GM15510 (cell line): ENCODE results near the gene TNFAIP2.

Experiments
- POLR2A ChIP-seq: IDR thresholded peaks from 3 replicates; pipeline ENCODE4 v1.6.1; 2011; ENCODE audit warnings: borderline replicate concordance; ENCODE audit not compliant: insufficient read length; ENCODE audit errors: extremely low read depth

Gene TNFAIP2

GRCh38 chr14:103142721-103143302 is 19.6 kb downstream of the TNFAIP2 start:
- no peak for TF ChIP-seq POLR2A

GRCh38 chr14:103143506-103143905 is 20.2 kb downstream of the TNFAIP2 start:
- TF ChIP-seq POLR2A: no peak

DNA sequence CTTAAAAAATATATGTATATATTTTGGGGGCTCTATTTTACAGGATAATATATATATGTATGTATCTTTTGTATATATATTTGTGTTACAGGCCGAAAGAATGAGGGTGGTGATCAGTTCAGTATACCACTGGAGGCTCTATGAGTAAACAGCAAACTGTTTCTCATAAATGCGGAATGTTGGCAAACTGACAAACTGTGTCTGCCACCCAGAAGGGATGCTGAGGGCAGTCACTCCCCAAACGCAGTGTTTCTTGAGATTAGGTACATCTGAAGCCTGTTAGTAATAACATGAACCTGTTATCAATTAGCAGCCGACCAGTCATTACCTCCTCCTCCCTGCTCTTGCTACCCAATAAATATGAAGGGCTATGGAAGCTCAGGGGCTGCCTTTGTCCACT is 20.8 kb downstream of the TNFAIP2 start:
- no peak for TF ChIP-seq POLR2A

DNA sequence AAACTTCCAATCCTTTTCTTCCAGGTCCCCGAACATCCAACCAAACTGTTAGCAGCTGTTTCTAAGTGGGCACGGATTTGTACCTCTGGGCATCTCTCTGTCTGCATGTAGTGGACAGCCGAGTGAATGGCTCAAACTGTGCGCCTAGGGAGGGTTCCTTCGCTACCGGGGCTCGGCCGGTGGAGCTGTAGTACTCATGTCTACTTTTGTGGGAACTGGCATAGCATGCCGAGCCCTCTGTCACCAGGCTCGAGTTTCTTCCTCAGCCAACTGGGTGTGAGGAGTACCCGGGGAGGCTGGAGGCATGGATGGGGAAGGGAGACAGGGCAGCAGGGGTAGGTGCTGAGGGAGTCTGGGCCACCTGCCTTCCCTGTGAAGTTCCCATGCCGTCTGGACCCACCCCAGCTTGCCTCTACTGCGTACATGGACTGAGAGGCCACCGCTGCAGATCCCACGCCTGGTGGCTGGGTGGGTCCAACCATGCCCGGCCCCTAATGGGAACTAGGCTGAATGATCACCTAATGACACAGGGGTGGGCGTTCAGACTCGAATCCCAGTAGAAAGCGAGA is 23.0 kb downstream of the TNFAIP2 start:
- TF ChIP-seq POLR2A: no peak

DNA sequence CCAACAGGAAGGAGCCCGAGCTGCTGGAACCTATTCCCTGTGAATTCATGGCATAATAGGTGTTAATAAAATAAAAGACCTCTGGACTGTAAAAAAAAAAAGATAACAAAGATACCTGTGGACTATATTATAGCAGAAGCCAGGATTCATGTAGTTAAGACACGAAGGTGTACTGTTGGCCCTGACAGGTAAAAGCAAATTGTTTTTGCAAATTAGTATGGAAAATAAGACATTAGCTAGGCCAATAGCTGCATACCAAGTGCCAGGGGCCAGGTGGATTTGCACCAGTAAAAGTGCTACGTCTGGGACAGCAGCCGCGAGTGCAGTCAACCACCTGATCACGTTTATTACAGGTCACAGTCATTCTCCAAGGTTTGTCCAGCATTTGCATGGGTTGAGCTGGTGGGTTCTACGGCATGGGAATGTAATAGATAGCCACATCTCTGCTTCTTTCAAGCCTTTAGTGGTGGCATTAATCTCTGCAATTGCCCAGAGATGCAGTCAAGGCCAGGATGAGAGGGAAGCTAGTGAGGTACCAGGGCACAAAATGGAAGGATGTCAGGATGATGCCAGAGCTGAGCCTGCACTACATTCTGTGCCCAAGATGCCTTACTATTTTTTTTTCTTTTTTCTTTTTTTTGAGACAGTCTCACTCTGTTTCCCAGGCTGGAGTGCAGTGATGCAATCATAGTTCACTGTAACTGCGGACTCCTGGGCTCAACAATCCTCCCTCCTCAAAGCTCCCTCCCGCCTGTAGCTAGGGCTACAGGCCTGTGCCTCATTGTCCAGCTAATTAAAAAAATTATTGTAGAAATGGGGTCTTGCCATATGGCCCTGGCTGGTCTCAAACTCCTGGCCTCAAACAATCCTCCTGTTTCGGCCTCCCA is 26.3 kb downstream of the TNFAIP2 start:
- no peak for TF ChIP-seq POLR2A

DNA sequence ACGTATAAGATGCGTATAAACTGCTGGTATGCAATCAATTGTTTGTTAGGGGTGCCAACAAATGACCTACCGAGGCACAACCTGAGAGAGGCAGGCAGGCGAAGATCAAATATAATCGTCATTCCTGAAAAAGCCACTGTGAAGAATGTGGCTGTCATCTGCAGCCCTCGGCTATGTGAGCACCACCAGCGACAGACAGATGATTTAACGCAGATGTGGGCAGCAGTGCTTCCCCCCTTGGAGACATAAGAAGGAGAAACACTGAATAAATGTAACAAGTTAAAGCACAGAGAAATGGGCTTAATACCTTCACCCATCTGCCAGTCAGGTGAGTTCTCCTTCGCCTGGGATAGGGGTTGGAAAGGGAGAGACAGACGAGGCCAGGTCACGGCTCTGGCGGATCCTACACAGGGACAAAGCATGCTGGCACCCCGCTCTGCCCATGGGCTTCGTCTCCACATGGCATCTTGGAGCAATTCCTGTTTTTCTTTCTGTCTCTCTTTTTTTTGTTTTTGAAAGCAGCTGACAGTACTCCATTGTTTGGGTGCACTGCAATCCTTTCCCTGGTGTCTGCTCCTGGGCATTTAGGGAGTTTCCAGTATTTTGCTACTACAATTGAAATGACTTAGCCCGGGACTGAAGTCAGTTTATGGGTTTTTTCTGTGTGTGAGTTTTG is 28.1 kb downstream of the TNFAIP2 start:
- no peak for TF ChIP-seq POLR2A

DNA sequence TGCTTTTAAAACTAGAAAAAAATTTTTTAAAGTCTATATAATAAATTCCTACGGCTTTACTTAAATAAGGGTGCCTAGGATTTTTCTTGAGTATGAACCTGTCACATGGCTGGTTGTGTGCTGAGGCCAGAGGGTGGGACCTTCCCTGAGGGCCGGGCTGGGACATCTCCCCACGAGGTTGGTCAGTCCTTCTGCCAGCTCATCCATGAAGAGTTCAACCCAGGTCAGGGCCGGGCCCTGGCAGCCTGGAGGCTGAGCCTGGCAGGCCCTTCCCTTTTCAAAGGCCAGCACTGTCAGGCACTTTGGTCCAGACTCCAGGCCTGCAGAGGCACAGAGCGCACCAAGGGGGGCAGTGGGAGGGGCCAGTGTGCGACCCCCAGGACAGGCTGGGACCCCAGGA is 31.7 kb downstream of the TNFAIP2 start:
- no peak for TF ChIP-seq POLR2A

- TF ChIP-seq POLR2A: no peak
Observed at GRCh38 chr14:103155826-103156394, 32.6 kb downstream of the TNFAIP2 start.

DNA sequence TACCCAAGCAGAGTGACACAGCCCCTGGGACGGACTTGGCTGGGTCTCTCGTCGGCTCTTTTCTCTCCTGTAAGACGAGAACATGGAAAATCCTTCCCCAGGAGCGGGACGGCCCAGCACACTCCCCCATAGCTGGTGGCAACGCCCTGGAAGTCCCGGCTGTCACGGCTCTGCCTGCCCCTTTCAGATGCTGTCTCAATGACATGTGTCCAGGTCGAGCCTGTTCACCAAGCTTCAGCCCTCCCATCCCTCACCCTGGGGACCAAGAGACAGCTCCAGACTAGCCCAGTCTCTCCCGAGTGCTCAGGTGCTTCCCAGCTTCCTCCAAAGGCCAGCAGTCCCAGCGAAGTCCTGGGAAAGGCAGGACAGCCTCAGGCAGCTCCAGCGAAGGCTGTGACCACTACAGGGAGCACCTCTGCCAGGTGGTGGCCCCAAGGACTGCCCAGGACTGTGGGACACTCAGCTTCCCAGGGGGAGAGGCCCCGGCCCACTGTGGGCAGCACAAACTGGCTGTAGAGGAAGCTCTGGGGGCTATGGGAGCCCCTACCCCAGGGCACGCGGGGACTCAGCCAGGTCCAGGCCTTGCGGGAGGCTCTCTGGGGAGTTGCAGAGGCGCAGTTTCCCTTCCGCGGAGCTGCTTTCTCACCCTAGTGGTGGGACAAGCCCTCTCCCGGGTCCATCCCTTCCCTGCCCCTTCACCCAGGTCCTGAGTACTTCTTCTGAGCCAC is 33.6 kb downstream of the TNFAIP2 start:
- no peak for TF ChIP-seq POLR2A

DNA sequence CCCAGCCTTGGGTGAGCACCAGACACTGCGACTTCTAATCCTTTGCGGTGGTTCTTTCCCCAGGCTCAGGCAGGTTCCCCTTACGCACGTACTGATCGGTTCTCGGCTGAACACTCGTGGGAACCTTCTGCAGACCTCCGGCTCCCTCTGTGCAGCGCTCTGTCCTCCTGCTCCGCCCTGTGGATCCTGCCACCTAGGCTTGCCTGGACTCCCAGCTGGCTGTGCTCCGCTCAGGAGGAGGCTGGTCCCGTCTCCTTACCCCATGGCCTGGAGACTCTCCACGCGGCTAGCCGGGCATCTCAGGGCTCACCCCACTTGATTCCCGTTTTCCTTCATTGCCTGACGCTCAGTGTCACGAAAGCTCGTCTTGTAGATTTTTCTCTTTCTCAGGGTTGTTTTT is 34.7 kb downstream of the TNFAIP2 start:
- TF ChIP-seq POLR2A: no peak

DNA sequence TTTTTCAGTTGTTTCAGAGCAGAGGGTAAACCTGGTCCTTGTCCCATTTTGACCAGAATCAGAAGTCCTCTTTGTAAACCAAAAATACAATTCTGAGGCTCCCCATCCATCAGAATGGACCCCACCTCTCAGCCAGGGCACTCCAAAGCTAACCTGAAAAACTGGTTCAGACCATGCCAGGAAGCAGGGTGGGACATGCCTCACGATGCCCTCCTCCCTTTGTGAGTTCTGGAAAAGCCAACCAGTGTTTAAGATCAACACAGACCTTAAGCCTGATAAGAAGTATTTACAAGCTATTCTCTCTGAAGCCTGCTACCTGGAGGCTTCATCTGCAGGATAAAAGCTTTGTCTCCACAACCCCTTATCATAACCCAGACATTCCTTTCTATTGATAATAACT is 35.4 kb downstream of the TNFAIP2 start:
- no peak for TF ChIP-seq POLR2A

DNA sequence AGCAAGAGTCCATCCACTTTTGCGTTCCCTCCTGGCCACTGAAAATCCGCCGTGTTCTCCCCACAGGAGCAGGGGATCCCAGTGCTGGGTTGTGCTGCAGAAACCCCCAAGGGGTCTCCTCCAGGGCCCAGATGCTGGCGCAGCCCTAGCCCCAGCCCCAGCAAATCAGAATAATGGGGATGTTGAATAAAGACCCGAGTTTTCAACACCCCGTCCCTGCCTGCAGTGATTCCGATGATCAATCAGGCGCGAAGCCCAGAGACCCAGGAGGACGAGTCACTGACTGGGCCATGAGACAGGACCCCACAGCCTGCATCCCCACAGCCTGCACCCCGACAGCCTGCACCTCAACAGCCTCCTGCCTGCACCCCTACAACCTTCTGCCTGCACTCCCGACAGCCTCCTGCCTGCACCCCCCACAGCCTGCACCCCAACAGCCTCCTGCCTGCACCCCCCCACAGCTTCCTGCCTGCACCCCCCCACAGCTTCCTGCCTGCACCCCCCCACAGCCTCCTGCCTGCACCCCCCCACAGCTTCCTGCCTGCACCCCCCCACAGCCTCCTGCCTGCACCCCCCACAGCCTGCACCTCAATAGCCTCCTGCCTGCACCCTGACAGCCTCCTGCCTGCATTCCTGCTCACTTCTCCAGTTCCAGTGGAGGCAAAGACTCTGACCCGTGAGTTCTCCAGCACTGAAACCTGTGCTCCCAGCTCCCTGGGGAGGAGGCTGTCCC is 37.2 kb downstream of the TNFAIP2 start:
- no peak for TF ChIP-seq POLR2A

- no peak for TF ChIP-seq POLR2A
Observed at GRCh38 chr14:103161054-103161397, 37.8 kb downstream of the TNFAIP2 start.

DNA sequence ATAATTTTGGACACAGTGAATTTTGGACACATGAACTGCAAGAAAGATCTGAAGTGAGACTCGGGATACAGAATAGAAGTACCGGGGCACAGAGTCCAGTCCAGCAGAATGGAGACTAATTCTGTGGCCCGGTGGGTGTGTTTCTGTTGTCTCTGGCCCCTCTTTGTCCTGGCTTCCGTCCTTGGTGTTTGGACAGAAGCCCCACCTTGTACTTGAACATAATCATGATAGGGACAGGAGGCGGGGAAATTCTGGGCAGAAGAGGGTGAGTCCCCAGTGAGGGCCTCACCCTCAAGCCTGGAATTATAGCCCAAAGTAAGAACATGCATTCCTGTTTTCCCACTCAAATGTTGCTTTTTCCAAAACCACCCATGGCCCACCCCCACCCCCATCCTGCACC is 39.9 kb downstream of the TNFAIP2 start:
- TF ChIP-seq POLR2A: no peak
